C4-2B (cell line): ENCODE data around the gene HOXA7.

Experiments
- ZFX ChIP-seq: fragments of 450-650 bp; IDR thresholded peaks from 2 replicates; pipeline ENCODE4 v1.6.1; 2017
- TF ChIP-seq, protein P1 (sequence below): fragments of 450-650 bp; conservative IDR thresholded peaks from 2 replicates; pipeline ENCODE4 v1.5.1; 2017; ENCODE audit warnings: mild to moderate bottlenecking

DNA sequence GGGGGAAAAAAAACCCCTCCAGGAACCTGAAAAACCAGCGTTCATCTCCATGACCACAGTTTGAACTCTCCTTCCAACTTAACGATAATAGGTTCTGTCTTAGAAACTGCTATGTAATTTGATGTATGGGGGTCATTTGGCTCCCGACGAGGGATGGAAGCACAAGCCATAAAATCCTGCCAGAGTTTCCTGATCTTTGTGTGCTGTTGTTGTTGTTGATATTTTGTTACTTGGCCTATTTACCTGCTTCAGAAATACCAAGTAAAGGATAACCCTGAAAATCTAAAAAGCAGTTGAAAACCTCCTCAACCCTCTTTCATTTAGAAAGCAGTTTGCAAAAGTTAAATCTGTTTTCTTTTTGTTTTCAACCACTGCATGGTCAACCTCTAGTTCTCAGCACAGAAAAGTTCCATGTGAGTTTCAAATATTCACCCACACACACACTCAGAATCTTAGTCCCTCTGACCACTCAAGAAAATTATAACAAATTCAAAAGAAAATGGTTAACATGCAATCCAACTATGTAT lies 44.7 kb downstream of the HOXA7 start:
- TF ChIP-seq, protein P1, sequence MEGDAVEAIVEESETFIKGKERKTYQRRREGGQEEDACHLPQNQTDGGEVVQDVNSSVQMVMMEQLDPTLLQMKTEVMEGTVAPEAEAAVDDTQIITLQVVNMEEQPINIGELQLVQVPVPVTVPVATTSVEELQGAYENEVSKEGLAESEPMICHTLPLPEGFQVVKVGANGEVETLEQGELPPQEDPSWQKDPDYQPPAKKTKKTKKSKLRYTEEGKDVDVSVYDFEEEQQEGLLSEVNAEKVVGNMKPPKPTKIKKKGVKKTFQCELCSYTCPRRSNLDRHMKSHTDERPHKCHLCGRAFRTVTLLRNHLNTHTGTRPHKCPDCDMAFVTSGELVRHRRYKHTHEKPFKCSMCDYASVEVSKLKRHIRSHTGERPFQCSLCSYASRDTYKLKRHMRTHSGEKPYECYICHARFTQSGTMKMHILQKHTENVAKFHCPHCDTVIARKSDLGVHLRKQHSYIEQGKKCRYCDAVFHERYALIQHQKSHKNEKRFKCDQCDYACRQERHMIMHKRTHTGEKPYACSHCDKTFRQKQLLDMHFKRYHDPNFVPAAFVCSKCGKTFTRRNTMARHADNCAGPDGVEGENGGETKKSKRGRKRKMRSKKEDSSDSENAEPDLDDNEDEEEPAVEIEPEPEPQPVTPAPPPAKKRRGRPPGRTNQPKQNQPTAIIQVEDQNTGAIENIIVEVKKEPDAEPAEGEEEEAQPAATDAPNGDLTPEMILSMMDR: no peak
- no peak for TF ChIP-seq ZFX
